RPMI8226 (cell line): ENCODE measurements around the gene TSPAN32.

Experiments used
- DNase-seq: peaks from one replicate; pipeline ENCODE4 v3.0.0-alpha.2; 2015

Gene TSPAN32

DNA sequence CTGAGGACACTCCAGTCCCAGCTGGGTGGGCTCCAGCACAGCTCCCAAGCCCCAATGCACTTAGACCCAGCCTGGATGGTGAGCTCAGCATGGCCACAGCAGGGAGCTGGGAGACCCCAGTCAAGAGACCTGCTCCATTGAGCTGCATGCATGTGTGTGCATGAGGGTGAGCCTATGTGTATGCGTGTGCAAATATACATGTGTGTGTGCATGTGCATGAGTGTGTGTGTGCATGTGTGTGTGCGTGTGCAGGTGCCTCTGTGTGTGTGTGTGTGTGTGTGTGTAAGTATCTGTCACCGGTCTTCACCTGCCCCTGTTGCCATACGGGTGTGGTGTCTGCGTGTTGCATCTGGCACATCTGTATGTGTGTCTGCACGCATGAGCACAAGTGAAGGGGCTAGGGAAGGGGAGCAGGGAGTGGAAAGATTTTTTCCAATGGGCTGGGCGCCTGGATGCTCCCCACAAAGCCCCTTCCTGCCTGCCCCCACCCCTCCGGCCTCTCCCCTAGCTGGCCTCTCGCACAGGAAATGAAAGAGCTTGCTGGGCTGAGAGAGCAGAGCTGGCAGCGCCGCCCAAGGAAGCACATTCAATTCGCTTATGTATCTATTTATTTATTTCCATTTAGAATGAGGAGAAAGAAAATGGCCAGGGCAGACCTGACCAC, 4.1 kb downstream of the TSPAN32 start:
- DNase-seq, result no peak

DNA sequence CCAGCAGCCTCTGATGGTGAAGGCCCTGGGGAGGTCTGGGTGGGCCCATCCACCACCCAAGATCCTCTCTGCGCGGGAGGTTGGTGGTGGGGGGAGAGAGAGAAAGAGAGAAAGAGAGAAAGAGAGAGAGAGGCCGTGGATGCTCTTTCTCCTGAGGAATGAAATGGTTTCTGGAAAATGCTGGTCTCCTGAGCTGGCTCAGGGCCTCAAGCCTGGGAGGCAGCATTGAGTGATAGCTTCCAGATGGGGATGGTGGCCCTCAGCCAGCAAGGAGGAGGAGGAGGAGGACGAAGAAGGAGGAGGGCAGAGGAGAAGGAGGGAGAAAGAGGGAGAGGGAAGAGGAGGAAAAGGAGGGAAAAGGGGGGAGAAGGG, 4.6 kb downstream of the TSPAN32 start:
- no peak for DNase-seq

DNA sequence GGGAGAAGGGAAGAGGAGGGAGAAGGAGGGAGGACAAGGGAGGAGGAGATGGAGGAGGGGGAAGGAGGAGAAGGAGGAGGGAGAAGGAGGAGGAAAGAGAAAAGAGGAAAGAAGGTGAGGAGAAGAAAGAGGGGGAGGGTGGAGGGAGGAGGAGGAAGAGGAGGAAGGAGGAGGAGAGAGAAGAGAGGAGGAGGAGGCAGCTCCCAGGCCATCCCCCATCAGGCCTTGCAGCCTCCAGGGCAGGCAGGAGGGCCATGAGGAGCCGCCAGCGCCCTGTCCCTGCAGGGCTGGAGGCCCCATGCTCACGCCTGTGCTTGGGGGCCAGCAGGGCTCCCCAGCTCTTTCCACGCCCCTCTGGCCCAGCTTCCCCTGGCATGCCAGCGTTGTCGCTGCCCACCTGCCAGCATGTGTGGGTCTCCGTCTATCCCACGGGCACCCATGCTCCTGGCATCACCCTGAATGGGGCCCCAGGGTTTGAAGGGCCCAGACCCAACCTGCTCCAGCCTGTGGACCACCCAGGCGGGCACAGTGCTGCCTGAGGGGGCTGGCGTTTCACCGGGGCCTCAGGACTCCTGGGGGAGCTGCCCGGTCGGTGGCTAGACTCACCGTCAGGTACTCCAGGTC, 5.2 kb downstream of the TSPAN32 start:
- DNase-seq, result no peak

DNA sequence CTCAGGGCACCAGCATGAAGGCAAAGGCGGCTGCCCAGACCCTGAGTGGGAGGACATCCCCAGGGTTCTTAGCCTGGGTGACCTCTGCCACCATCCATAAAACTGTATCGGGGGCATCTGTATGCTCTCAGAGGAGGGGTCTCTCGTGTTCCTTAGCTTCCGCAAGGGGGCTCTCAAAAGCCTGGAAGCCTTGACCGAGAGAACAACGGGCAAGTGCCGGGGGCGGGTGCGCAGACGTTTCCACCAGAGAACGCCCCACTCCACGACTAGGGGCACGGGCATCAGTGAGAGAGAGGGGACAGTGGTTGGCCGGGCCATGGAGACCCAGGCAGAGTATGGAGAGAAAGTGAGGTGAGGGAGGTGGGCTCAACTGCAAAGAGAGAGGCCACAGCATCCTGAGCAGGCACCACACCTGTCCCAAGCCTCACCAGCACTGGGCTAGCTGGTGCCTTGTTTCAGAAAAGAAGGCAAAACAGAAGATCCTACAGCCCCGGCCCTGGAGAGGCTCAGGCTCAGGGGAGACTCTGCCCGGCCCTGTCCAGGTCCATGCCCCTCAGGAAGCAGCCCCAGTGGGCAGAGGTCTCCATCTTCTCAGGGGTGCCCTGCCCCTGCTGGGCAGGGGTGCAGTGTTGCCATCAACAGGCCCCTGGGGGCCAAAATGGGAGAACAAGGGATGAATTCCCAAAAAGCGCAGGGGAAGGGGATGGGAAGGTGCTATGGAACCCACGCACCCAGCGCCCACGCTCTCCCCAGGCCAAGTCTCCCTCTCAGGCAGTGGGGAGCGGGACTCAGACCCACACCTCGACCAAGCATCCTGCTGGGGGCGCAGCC, 5.9 kb downstream of the TSPAN32 start:
- DNase-seq, result no peak

DNA sequence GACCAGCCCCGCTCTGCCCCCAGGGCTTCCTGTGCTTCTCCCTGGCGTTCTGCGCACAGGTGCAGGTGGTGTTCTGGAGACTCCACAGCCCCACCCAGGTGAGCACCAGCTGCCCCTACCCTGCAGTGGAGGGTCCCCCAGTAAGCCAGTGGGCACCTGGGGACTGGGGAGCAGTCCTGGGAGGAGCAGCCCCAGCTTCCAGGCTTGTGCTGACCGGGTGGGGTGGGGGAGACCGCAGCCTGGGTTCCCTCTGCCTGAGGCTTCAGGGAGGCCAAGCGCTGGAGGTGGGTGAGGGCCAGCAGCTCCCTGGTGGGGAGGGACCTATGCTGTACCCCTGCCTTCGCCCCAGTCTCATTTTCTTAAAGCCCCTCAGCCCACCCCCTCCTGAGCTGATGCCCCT, 6.9 kb downstream of the TSPAN32 start:
- no peak for DNase-seq

DNA sequence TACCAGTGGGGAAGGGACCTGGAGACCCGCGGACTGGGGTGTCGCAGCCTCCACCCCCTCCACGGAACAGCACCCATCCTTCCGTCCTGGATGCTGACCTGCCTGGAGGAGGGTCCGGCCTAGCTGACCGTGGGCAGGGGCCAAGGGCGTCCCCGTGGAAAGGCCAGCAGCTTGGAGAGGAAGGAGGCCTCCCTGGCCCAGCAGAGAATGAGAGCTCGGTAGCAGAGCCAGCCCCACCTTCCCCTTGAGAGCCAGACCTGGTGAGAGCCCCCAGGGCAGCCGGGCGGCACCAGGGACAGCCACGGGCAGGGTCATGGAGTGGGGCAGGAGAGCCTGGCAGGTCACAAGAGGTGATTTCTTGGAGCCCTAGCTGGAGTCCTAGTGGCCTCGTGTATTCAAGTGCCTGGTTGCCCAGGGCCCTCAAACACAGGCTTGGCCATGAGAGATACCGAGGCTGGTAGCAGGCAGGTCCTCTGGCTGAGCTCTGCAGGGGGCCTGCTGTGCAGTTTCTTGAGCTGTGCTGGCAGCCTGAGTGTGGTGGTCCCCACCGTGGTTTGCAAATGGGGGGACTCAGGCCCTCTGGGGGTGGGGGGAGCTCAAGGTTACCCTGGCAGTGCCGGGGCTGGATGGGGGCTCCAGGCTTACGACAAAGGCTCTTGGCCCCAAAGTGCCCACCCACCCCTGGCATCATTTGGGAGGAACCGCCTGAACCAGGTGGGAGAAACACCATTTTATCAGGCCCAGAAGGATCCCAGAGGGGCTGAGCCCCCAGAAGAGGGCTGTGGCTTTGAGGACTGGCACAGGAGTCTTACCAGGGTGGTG, 7.6 kb downstream of the TSPAN32 start:
- DNase-seq, result no peak

DNA sequence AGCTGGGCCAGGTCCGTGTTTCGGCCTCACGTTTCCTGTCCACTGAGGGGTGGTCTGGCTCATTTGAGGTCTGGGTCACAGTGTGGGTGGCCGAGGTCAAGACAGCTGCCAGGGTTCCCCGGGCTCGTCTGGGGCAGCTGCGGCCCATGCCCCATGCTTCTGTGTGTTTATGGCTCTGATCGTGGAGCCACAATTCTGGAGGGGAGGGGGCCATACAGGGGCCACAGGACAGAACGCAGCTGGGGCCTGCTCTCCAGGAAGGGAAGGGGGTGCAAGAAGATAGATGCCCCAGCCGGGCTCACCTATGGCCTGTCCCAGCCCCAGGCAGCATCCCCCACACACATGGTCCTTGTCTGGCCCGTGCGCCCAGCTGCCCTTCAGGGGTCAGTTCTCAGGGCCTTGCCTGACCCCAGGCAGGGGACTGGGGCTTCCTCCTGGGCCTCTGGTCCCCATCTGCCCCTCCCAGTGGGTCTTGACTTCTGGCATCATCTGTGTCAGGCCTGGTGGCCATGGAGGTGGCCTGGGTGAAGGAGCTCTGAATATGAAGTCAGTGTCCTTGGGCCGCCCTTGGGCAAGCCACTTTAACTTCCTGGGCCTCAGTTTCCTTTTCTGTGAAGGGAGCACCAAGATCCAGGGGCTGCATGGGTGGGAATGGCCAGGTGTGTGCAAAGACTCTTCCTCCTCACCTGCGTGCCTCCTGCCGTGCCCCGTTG, 8.4 kb downstream of the TSPAN32 start:
- DNase-seq, result no peak

DNA sequence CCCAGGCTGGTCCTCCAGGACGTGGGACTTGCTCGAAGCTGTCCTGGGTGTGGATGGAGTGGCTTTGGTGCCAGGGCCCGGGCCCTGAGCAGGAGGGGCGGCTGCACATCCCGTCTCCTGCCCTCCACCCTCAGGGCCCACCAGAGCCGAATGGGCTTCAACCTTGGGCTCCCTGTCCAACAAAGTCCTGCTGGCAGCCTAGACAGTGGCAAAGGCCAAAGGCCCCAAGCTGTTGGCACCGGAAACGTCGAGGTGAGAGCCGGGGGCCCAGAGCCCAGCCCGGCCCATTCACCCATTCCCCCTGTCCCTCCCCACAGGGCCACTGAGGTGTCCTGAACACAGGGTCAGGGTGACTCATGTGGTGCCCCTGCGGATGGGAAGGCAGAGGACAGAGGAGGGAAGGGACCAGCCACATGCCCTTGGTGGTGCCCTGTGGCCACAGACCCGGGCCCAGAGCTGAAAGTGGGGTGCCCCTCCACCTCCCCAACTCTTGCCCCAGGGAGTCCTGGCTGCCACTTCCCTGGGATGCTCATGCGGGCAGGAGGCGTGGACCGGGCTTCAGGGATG, 9.1 kb downstream of the TSPAN32 start:
- DNase-seq, result no peak

DNA sequence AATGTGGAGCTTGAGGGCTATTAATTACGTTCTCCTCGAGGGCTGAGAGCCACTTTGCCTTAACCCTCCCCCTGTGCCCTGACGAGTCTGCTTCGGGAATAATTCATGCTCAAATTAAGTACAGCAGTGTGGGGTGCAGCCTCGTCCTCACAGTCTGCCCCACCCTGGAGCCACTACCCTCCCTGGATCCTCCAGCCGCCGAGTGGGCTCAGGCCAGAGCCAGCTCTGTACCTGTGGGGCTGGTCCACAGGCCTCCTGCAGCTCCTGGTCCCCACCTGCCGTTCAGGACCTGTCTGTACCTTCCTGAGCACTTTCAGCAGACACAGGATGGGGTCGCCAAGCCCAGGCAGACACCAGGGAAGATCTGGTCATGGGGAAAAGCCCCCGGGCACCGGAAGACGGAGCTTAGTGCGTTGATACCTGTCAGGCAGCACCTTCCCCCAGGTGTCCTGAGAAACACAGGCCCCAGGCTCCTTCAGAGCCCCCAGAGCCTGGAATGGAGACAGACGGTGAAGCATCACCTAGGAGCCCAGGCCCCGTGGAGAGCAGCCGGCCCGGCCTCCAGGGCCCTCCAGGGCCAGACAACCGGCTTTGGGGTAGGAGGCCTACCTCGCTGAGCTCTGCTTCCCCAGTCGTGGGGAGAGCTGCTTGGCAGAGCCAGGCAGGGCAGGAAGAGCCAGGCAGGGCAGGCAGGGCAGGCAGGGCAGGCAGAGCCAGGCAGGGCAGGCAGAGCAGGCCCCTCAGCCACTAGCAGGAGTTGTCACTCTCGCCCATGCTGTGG, 9.7 kb downstream of the TSPAN32 start:
- DNase-seq, result no peak

DNA sequence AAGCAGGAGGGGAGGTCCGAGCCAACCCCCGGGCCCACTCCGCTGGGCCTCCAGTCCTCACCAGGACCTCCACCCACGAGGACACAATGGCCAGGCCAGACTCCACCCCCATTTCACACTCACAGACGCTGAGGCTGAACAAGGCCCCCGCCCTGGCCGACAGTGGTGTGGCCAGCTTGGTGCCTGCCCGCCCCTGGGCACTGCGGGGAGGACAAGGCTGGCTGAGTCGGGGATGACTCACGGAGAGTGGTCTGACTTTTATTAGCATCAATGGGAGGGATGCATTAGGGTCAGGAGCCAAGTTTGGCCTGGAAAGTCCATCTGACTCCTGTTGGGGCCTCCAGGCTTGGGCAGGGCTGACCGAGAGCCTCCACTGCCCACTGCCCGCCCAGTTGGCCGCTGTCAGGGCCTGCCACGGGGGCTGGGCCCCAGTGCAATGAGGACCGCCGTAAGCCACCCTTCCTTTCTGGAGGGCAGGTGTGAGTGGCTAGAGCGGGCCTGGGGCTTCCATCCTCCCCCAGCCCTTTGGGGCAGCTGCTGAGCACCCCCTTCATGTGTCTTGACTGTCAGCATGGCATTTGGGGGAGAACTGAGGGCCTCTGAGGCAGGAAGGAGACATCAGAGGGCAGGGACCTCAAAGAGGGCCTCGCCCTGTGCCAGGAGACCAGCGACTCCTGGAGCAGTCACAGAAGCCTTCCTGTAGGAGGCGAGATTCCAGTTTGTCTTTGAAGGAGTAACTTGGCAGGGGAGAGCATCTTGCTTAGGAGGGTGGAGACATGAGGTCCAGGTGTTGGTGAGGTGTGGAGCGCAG, 10.6 kb downstream of the TSPAN32 start:
- no peak for DNase-seq

DNA sequence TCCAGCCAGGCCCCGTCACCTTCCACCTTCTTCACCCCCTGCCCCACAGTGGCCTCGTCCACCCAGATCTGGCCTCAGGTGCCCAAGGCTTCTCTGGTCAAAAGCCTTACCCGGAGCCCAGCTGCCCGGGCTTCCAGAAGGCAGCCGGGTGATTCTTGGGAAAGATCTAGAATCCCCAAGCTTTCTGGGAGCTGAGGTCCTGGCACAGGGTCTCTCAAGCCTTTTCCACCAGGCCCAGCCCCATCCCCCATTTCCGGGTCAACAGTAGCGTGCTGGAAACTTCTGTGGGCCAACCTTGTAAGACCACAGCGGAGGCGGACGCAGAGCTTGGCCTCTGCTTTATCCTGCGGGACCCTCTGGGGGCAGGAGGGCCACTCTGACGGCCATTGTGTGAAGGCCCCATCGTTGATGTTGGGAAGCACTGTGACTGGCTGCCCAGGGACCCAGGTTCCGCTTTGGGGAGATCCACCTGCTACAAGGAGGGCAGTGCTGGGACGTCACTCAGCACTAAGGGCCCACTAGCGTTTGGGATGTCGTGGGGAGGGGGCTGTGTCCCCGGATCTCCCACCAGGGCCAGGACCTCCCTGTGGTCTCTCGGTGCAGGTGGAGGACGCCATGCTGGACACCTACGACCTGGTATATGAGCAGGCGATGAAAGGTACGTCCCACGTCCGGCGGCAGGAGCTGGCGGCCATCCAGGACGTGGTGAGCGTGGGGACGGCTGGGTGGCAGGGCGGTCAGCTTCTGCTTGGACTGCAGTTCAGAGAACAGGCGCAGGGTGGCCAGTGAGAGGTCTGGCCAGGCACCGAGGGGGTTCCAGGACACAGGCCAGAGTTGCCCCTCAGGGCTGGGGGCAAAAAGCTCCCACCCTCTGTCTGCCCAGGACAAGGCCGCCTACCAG, 11.5 kb downstream of the TSPAN32 start:
- DNase-seq, result no peak

DNA sequence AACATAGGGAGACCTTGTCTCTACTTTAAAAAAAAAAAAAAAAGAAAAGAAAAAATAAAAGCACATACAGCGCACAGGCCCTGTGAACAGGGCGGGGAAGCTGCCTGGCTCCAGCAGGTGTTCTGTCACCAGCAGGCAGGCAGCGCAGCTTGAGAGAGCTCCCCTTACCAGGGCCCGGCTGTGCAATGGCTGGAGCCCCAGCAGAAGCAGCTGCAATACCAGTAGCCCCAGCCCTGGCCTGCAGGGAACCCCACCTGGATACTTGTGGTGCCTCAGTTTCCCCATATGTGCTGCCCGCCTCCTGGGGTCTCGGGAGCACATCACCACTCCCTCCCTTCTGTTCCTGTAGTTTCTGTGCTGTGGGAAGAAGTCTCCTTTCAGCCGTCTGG, 12.3 kb downstream of the TSPAN32 start:
- DNase-seq, result no peak

DNA sequence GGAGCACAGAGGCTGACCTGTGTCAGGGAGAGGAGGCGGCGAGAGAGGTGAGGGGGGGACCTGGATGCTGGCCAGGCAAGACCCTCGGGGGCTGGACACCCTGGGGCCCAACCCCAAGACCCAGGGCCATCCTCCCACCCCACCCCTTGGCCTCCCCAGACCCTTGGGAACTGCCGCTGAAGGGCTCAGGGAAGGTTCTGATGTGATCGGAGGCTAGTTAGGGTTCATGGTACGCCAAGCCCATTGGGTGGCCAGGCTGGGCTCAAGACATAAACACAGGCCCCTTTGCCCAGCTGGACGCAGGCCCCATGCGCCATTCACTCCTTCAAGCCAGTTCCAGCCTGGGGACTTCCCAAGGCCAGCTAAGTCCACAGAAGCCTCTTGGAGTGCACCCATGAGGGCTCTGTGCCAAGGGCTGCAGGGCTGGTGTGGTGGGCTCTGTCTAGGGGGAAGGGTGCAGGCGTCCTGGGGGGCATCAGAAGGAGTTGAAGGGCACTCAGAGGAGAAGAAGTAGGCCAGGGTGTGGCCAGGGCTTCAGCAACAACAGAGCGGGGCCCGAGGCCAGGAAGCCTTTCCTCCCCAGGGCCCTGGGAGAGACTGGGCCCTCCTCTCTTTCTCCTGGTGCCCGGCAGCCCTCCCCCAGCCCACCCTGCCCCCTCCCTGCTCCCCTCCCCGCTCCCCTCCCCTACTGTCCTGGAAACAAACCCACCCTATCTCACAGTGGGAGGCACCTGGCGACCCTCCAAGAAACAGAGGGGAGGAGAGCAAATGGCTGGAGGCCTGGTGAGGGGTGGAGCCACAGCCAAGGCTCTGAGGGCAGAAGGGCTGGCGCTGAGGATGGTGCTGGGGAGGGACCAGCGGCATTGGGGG, 12.9 kb downstream of the TSPAN32 start:
- no peak for DNase-seq

DNA sequence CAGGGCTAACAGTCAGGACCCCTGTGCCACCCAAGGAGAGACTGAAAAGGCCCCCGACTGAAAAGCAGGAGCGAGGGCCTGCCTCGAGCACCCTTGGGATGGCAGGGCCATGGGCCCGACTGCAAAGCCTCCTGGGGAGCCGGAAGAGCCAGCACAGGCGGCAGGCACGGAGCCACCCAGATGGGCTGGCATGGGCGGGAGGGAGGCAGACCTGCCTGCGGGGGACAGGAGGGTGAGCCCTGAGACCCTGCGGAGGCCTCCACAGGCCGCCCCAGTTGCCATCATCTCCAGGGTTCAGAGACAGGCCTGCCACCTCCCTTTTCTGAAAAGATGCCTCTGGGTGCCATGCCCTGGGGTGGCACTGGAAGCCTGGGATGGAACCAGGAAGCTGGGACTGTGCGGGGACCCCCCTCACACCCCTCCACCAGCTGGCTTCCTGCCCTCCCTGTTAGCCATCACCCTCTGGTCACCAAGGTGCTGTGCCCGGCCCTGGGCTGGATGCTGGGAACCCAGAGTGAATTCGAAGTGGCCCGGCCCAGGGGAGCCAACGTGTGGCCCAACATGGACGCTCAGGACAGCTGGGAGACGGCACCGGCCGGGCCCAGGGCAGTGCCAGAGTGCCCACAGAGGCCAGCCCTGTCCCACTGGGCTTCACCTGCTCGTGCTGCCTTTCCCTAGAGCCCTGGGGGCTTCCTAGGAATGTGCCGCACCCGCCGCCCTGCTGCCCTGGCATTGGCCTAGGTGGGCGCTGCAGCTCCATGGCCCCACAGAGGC, 13.8 kb downstream of the TSPAN32 start:
- no peak for DNase-seq

DNA sequence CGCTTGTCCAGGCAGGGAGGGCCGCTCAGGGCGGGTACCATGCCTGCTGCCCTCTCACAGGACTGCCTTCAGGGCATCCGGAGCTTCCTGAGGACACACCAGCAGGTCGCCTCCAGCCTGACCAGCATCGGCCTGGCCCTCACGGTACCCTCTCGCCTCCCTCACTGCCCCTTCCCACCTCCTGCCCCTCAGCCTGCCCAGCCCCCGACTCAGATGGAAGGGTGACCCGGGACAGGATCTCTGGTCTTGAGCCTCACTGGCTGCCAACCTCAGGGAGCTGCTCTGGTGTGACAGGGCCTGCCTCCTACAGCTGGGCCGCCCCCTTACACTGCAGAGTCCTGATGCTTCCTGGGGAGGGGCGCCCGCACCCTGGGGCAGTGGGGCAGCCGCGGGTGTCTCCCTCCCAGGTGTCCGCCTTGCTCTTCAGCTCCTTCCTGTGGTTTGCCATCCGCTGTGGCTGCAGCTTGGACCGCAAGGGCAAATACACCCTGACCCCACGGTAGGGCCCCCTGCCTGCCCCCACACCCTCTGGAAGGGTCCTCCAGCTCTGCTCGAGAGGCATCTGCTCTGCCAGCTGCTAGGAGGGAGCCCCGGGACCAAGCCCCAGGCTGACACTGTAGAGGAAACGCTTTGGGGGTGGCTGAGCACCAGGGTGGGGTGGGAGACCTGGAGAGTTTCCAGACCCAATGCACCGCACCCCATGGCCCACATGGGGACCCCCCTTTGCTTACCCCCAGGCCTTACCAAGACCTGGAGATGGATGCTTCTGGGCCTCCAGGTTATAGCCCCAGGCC, 14.6 kb downstream of the TSPAN32 start:
- no peak for DNase-seq

DNA sequence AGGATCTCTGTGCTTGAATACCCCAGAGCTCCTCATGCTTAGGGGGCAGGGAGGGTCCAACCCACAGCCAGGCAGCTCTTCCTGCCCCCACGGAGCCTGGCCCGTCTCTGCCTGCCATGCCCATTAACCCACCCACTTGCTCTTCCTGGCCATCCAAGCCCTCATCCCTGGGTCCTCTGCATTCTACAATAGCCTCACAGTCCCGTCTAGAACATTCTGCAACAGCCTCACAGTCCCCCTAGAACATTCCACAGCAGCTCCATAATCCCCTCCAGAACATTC, 15.1 kb downstream of the TSPAN32 start:
- DNase-seq, result no peak
